GM18511 (cell line): Measurements from ENCODE around the gene ALDOA.
"Not testable (repeated sequence)": the region's sequence is repeated elsewhere in the genome, so short reads cannot be mapped to it uniquely, and the experiment has no call there.

Experiments
- ATAC-seq: cut with Tn5 transposase; IDR thresholded peaks from one replicate; pipeline ENCODE4 v1.9.1; 2021; ENCODE audit warnings: mild to moderate bottlenecking, moderate library complexity; ENCODE audit not compliant: unreplicated experiment

The ALDOA gene

GRCh38 chr16:30040690-30041089 lies 24.9 kb upstream of the ALDOA start:
- ATAC-seq = not testable (repeated sequence)

GRCh38 chr16:30041841-30042240 lies 23.7 kb upstream of the ALDOA start:
- no peak for ATAC-seq

- no peak for ATAC-seq
Measured at GRCh38 chr16:30046178-30046577, 19.4 kb upstream of the ALDOA start.

GRCh38 chr16:30046588-30046987 lies 19.0 kb upstream of the ALDOA start:
- no peak for ATAC-seq

- no peak for ATAC-seq
Measured at GRCh38 chr16:30049871-30050270, 15.7 kb upstream of the ALDOA start.

GRCh38 chr16:30051518-30051917 lies 14.0 kb upstream of the ALDOA start:
- ATAC-seq = no peak

- peak; percentile 65 for ATAC-seq
Measured at GRCh38 chr16:30052671-30053372, 12.7 kb upstream of the ALDOA start.

GRCh38 chr16:30053376-30054015 lies 12.1 kb upstream of the ALDOA start:
- ATAC-seq = peak; percentile 13

- no peak for ATAC-seq
Measured at GRCh38 chr16:30054451-30054850, 11.1 kb upstream of the ALDOA start.

- ATAC-seq = no peak
Measured at GRCh38 chr16:30054959-30055553, 10.5 kb upstream of the ALDOA start.

- ATAC-seq = no peak
Measured at GRCh38 chr16:30060346-30060745, 5.2 kb upstream of the ALDOA start.

- ATAC-seq = no peak
Measured at GRCh38 chr16:30060836-30061554, 4.6 kb upstream of the ALDOA start.

GRCh38 chr16:30063278-30063892 lies 2.2 kb upstream of the ALDOA start:
- no peak for ATAC-seq

GRCh38 chr16:30063893-30064728 lies 1.4 kb upstream of the ALDOA start:
- peak; percentile 36 for ATAC-seq

- ATAC-seq = no peak
Measured at GRCh38 chr16:30064729-30065101, 845 bp upstream of the ALDOA start.

- ATAC-seq = peak; percentile 5
Measured at GRCh38 chr16:30065943-30066760, 592 bp downstream of the ALDOA start.

- no peak for ATAC-seq
Measured at GRCh38 chr16:30066761-30067583, 1.4 kb downstream of the ALDOA start.

GRCh38 chr16:30067584-30067916 lies 2.0 kb downstream of the ALDOA start:
- no peak for ATAC-seq

- no peak for ATAC-seq
Measured at GRCh38 chr16:30068333-30068732, 2.8 kb downstream of the ALDOA start.
